H9 (cell line): ENCODE results near the gene ANKRD55. TPM values are rescaled to one million over a fixed set of nuclear protein-coding genes. Genes with fewer than 3 reads are reported as not detected.

Source experiments
- DNase-seq: peaks from one replicate; pipeline ENCODE4 v3.0.0-alpha.2; 2017
- H2AFZ ChIP-seq: one replicate; pipeline ENCODE4 v1.6.1; 2013; ENCODE audit warnings: mild to moderate bottlenecking, low read length, control low read depth, moderate library complexity
- H2AK5ac ChIP-seq: 2 replicates; pipeline ENCODE4 v1.6.1; 2013; ENCODE audit warnings: low read length, control low read depth, mixed read lengths; ENCODE audit not compliant: insufficient read length
- H2BK120ac ChIP-seq: one replicate; pipeline ENCODE4 v1.6.1; 2013; ENCODE audit warnings: low read depth, mild to moderate bottlenecking, low read length, control low read depth, inconsistent platforms; ENCODE audit not compliant: poor library complexity, severe bottlenecking
- H2BK12ac ChIP-seq: 2 replicates; pipeline ENCODE4 v1.6.1; 2013; ENCODE audit warnings: low read length, control low read depth, mixed read lengths, low read depth; ENCODE audit not compliant: insufficient read length
- H2BK15ac ChIP-seq: 2 replicates; pipeline ENCODE4 v1.6.1; 2013; ENCODE audit warnings: low read depth, low read length, control low read depth
- H2BK20ac ChIP-seq: one replicate; pipeline ENCODE4 v1.6.1; 2013; ENCODE audit warnings: low read depth, mild to moderate bottlenecking, low read length, control low read depth, inconsistent platforms; ENCODE audit not compliant: poor library complexity, severe bottlenecking
- H2BK5ac ChIP-seq: 2 replicates; pipeline ENCODE4 v1.6.1; 2013; ENCODE audit warnings: low read length, control low read depth, mixed read lengths; ENCODE audit not compliant: insufficient read length
- H3K14ac ChIP-seq: 2 replicates; pipeline ENCODE4 v1.6.1; 2013; ENCODE audit warnings: low read length, control low read depth; ENCODE audit not compliant: insufficient read depth
- H3K18ac ChIP-seq: 2 replicates; pipeline ENCODE4 v1.6.1; 2013; ENCODE audit warnings: low read depth, mild to moderate bottlenecking, mixed read lengths, low read length, control low read depth; ENCODE audit not compliant: insufficient read length
- H3K23ac ChIP-seq: 2 replicates; pipeline ENCODE4 v1.6.1; 2013; ENCODE audit warnings: low read length, control low read depth, mixed read lengths, low read depth; ENCODE audit not compliant: insufficient read length
- H3K23me2 ChIP-seq: 2 replicates; pipeline ENCODE4 v1.6.1; 2013; ENCODE audit warnings: low read depth, mild to moderate bottlenecking, mixed read lengths, low read length, control low read depth; ENCODE audit not compliant: insufficient read length, poor library complexity, severe bottlenecking
- H3K27ac ChIP-seq: 2 replicates; pipeline ENCODE4 v1.5.1; 2013; ENCODE audit warnings: low read length, control low read depth, mixed read lengths, low read depth; ENCODE audit not compliant: insufficient read length
- H3K27me3 ChIP-seq: 2 replicates; pipeline ENCODE4 v1.6.1; 2013; ENCODE audit warnings: low read length, control low read depth, inconsistent platforms; ENCODE audit not compliant: insufficient read depth
- H3K4ac ChIP-seq: 2 replicates; pipeline ENCODE4 v1.6.1; 2013; ENCODE audit warnings: low read depth, mild to moderate bottlenecking, control low read depth, inconsistent platforms, low read length, moderate library complexity
- H3K4me1 ChIP-seq: 2 replicates; pipeline ENCODE4 v1.6.1; 2013; ENCODE audit warnings: low read length, control low read depth, inconsistent platforms; ENCODE audit not compliant: insufficient read depth
- H3K4me2 ChIP-seq: 2 replicates; pipeline ENCODE4 v1.6.1; 2013; ENCODE audit warnings: low read length, control low read depth, mixed read lengths; ENCODE audit not compliant: insufficient read length, insufficient read depth
- H3K56ac ChIP-seq: 2 replicates; pipeline ENCODE4 v1.6.1; 2013; ENCODE audit warnings: low read depth, mild to moderate bottlenecking, mixed read lengths, low read length, control low read depth; ENCODE audit not compliant: insufficient read length
- H3K79me1 ChIP-seq: 2 replicates; pipeline ENCODE4 v1.6.1; 2013; ENCODE audit warnings: low read depth, mild to moderate bottlenecking, moderate library complexity, low read length, control low read depth, inconsistent platforms; ENCODE audit not compliant: insufficient read depth, poor library complexity, severe bottlenecking
- H3K79me2 ChIP-seq: 2 replicates; pipeline ENCODE4 v1.6.1; 2013; ENCODE audit warnings: low read length, control low read depth, inconsistent platforms; ENCODE audit not compliant: insufficient read depth
- H3K9ac ChIP-seq: 2 replicates; pipeline ENCODE4 v1.6.1; 2013; ENCODE audit warnings: low read length, control low read depth, mixed read lengths; ENCODE audit not compliant: insufficient read length; ENCODE audit errors: extremely low read depth
- H3K9me3 ChIP-seq: one replicate; pipeline ENCODE4 v1.6.1; 2013; ENCODE audit warnings: low read depth, low read length, inconsistent platforms; ENCODE audit not compliant: control insufficient read depth
- H3T11ph ChIP-seq: one replicate; pipeline ENCODE4 v1.6.1; 2013; ENCODE audit warnings: mild to moderate bottlenecking, low read length, control low read depth, inconsistent platforms
- H4K20me1 ChIP-seq: one replicate; pipeline ENCODE4 v1.6.1; 2013; ENCODE audit not compliant: control insufficient read depth, insufficient read length, insufficient read depth
- H4K5ac ChIP-seq: 2 replicates; pipeline ENCODE4 v1.6.1; 2013; ENCODE audit warnings: low read depth, mild to moderate bottlenecking, mixed read lengths, low read length, control low read depth; ENCODE audit not compliant: insufficient read length
- H4K8ac ChIP-seq: replicated peaks from 2 replicates; pipeline ENCODE4 v1.6.1; 2013; ENCODE audit warnings: low read length, control low read depth, mixed read lengths, low read depth; ENCODE audit not compliant: insufficient read length
- H4K91ac ChIP-seq: 2 replicates; pipeline ENCODE4 v1.6.1; 2013; ENCODE audit warnings: low read depth, mild to moderate bottlenecking, moderate library complexity, mixed read lengths, low read length, control low read depth; ENCODE audit not compliant: insufficient read length
- H3K27ac Mint-ChIP-seq, 3 experiments: 2 replicates in 2 of 3; 3 replicates in 1 of 3; pipeline ENCODE4 v1.8.0; 2020 to 2021; ENCODE audit warnings: mixed read lengths in 3 of 3, mild to moderate bottlenecking in 1 of 3, moderate library complexity in 1 of 3
- H3K27me3 Mint-ChIP-seq: 2 replicates; pipeline ENCODE4 v1.8.0; 2021; ENCODE audit warnings: low read depth, mild to moderate bottlenecking, moderate library complexity, mixed read lengths
- H3K36me3 Mint-ChIP-seq, 3 experiments: 2 replicates in 2 of 3; 3 replicates in 1 of 3; pipeline ENCODE4 v1.8.0; 2020 to 2021; ENCODE audit warnings: low read depth in 3 of 3, mixed read lengths in 3 of 3; ENCODE audit not compliant: insufficient read depth in 1 of 3
- H3K4me1 Mint-ChIP-seq, 2 experiments: 2 replicates each; pipeline ENCODE4 v1.8.0; 2020; ENCODE audit warnings: mixed read lengths in 2 of 2
- H3K4me3 Mint-ChIP-seq, 2 experiments: 2 replicates in 1 of 2; 3 replicates in 1 of 2; pipeline ENCODE4 v1.8.0; 2020 to 2021; ENCODE audit warnings: mild to moderate bottlenecking in 2 of 2, mixed read lengths in 2 of 2, moderate library complexity in 1 of 2
- H3K9me3 Mint-ChIP-seq, 2 experiments: 2 replicates in 1 of 2; 3 replicates in 1 of 2; pipeline ENCODE4 v1.8.0; 2020; ENCODE audit warnings: mild to moderate bottlenecking in 2 of 2, mixed read lengths in 2 of 2, moderate library complexity in 1 of 2
- WGBS: extraction: QIAGEN DNeasy Blood & Tissue Kit; methylation state at CpG from one replicate; pipeline ENCODE4 v1.1.7; 2013; ENCODE audit warnings: missing lambda C conversion rate, low lambda C conversion rate, mixed read lengths; ENCODE audit not compliant: insufficient read length; ENCODE audit errors: extremely low coverage; 5-methylcytosine and 5-hydroxymethylcytosine counted together
- total RNA-seq: library from RNA; stranded (reverse); gene quantifications from 2 replicates; pipeline ENCODE4 v1.2.1, GENCODE V29; 2021
- TF ChIP-seq, protein P1 (sequence below): fragments of 200-600 bp; sonication (generic); conservative IDR thresholded peaks from 3 replicates; pipeline ENCODE4 v1.8.0; 2021; ENCODE audit warnings: antibody characterized with exemption, mild to moderate bottlenecking

The ANKRD55 gene
- total RNA-seq, 1 experiment from 2014 or later = not detected

- Histone ChIP-seq H3K79me1 (no peaks in the 10 kb centered on the region), H3K9me3 (no peaks in the 10 kb centered on the region), H3K79me2 (no peaks in the 10 kb centered on the region), H4K8ac (no peak overlapping the region), H2AFZ (no peak overlapping the region), H3K56ac (no peak overlapping the region), H3K23me2 (no peaks in the 10 kb centered on the region), H3T11ph (no peak overlapping the region), H3K4me2 (no peak overlapping the region), H3K4me1 (no peaks in the 10 kb centered on the region), H3K9ac (no peak overlapping the region), H4K91ac (no peak overlapping the region), H4K20me1 (no peaks in the 10 kb centered on the region), H3K14ac (no peak overlapping the region), H2BK12ac (no peak overlapping the region), H3K27me3 (no peaks in the 10 kb centered on the region), H3K18ac (no peak overlapping the region), H4K5ac (no peak overlapping the region), H3K27ac (no peak overlapping the region), H3K23ac (no peak overlapping the region), H2BK5ac (no peak overlapping the region), H2BK120ac (no peak overlapping the region), H2AK5ac (no peak overlapping the region), H2BK20ac (no peak overlapping the region), H2BK15ac (no peak overlapping the region), H3K4ac (no peak overlapping the region)
- no peak overlapping the region for H3K27ac Mint-ChIP-seq
- no peaks in the 10 kb centered on the region; a peak in 1 of 7 replicates for H3K36me3 Mint-ChIP-seq
- WGBS = no CpG with 5 or more reads among the region's 6 CpGs
- DNase-seq = no peak
- no peak overlapping the region for H3K4me3 Mint-ChIP-seq
- no peaks in the 10 kb centered on the region for H3K9me3 Mint-ChIP-seq
- TF ChIP-seq, protein P1, sequence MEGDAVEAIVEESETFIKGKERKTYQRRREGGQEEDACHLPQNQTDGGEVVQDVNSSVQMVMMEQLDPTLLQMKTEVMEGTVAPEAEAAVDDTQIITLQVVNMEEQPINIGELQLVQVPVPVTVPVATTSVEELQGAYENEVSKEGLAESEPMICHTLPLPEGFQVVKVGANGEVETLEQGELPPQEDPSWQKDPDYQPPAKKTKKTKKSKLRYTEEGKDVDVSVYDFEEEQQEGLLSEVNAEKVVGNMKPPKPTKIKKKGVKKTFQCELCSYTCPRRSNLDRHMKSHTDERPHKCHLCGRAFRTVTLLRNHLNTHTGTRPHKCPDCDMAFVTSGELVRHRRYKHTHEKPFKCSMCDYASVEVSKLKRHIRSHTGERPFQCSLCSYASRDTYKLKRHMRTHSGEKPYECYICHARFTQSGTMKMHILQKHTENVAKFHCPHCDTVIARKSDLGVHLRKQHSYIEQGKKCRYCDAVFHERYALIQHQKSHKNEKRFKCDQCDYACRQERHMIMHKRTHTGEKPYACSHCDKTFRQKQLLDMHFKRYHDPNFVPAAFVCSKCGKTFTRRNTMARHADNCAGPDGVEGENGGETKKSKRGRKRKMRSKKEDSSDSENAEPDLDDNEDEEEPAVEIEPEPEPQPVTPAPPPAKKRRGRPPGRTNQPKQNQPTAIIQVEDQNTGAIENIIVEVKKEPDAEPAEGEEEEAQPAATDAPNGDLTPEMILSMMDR = no peak
- no peaks in the 10 kb centered on the region; the same call in 1 of the 2 replicates for H3K27me3 Mint-ChIP-seq
- H3K4me1 Mint-ChIP-seq = peaks cover 2 to 3% of the 10 kb centered on the region in 2 experiments
These were observed 66.3 kb downstream of the ANKRD55 start for GRCh38 chr5:56166671-56167385.
